ENCODE results near the gene FADS2.

GRCh38 chr11:61841636-61842527 is 13.8 kb downstream of the FADS2 start:
- TF ChIP-seq EP300 (IDR thresholded peaks at IDR 0.05) (no peak), CTCF (IDR thresholded peaks at IDR 0.05) (no peak), POLR2A (IDR thresholded peaks at IDR 0.05) (no peak), POLR2AphosphoS5 (IDR thresholded peaks at IDR 0.05) (no peak)
